ENCODE results near the gene MPG. TPM values are rescaled to one million over a fixed set of nuclear protein-coding genes. Genes with fewer than 3 reads are reported as not detected.

MPG gene
- polyA plus RNA-seq, 1 experiment: 117 TPM

GRCh38 chr16:100989-101388, 23.0 kb downstream of the MPG start:
- ChIA-PET POLR2A (no interaction called here), CTCF (no interaction called here)
- H3K36me3 ChIP-seq (ENCODE audit: control insufficient read depth, insufficient read depth, low read length): peaks cover 28% of the 10 kb centered on the region
- H3K4me3 ChIP-seq (ENCODE audit: low read depth, low read length): no peak overlapping the region
- TF ChIP-seq, protein P1, sequence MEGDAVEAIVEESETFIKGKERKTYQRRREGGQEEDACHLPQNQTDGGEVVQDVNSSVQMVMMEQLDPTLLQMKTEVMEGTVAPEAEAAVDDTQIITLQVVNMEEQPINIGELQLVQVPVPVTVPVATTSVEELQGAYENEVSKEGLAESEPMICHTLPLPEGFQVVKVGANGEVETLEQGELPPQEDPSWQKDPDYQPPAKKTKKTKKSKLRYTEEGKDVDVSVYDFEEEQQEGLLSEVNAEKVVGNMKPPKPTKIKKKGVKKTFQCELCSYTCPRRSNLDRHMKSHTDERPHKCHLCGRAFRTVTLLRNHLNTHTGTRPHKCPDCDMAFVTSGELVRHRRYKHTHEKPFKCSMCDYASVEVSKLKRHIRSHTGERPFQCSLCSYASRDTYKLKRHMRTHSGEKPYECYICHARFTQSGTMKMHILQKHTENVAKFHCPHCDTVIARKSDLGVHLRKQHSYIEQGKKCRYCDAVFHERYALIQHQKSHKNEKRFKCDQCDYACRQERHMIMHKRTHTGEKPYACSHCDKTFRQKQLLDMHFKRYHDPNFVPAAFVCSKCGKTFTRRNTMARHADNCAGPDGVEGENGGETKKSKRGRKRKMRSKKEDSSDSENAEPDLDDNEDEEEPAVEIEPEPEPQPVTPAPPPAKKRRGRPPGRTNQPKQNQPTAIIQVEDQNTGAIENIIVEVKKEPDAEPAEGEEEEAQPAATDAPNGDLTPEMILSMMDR (IDR thresholded peaks at IDR 0.05; ENCODE audit: insufficient read depth, low read depth, low read length): no peak
- DNase-seq (ENCODE audit: low read depth): no peak
- H3K27me3 ChIP-seq (ENCODE audit: control insufficient read depth, insufficient read depth, low read length): no peaks in the 10 kb centered on the region

- Histone ChIP-seq H3K4me3 (ENCODE audit: low read depth, low read length) (no peak overlapping the region), H3K27me3 (ENCODE audit: control insufficient read depth, insufficient read depth, low read length) (no peaks in the 10 kb centered on the region), H3K36me3 (ENCODE audit: control insufficient read depth, insufficient read depth, low read length) (peaks cover 27% of the 10 kb centered on the region)
- POLR2A ChIA-PET: no interaction called here
- TF ChIP-seq, protein P1 (IDR thresholded peaks at IDR 0.05; ENCODE audit: insufficient read depth, low read depth, low read length): no peak
- CTCF ChIA-PET: interaction anchor here (1.0 to 1.7 kb wide), 3 partner anchors 12 to 261 kb away, joined by 4 to 11 read pairs (median 8); no protein-coding TSS in a partner anchor
- no peak for DNase-seq (ENCODE audit: low read depth)
Observed at GRCh38 chr16:101586-101985, 23.6 kb downstream of the MPG start.

- H3K27me3 ChIP-seq (ENCODE audit: control insufficient read depth, insufficient read depth, low read length): no peaks in the 10 kb centered on the region
- ChIA-PET POLR2A (no interaction called here), CTCF (interaction anchor here (0.7 to 1.7 kb wide), 5 partner anchors 13 to 260 kb away, joined by 3 to 11 read pairs (median 6); no protein-coding TSS in a partner anchor)
- peaks cover 28% of the 10 kb centered on the region for H3K36me3 ChIP-seq (ENCODE audit: control insufficient read depth, insufficient read depth, low read length)
- TF ChIP-seq, protein P1 (IDR thresholded peaks at IDR 0.05; ENCODE audit: insufficient read depth, low read depth, low read length): no peak
- no peak for DNase-seq (ENCODE audit: low read depth)
- H3K4me3 ChIP-seq (ENCODE audit: low read depth, low read length): no peak overlapping the region
Observed at GRCh38 chr16:102060-102855, 24.2 kb downstream of the MPG start.

DNA sequence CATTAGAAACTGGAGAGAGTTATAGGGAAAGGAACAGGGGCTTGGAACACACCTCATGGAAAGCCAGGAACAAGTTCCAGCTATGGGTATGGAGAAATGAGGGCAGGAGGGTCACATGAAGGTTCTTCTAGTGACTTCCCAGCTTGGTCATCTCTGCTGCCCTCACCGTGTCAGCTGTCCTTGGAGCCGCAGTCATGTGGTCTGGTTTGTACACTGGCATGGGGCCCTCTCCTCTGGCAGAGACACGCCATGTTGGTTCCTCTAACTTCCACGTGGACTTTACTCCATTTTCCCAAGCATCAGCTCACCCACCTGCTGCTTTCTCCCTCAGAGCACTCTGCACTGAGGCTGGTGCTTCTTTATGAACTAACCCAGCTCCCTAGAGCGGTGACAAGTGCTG, 26.3 kb downstream of the MPG start:
- peaks cover 23% of the 10 kb centered on the region for H3K36me3 ChIP-seq (ENCODE audit: control insufficient read depth, insufficient read depth, low read length)
- POLR2A ChIA-PET: interaction anchor here (0.5 kb wide), 1 partner anchor 78 kb away, joined by 4 read pairs; no protein-coding TSS in a partner anchor
- no peak for DNase-seq (ENCODE audit: low read depth)
- H3K4me3 ChIP-seq (ENCODE audit: low read depth, low read length): no peak overlapping the region
- TF ChIP-seq, protein P1 (IDR thresholded peaks at IDR 0.05; ENCODE audit: insufficient read depth, low read depth, low read length): no peak
- CTCF ChIA-PET: interaction anchor here (0.7 to 5.9 kb wide), 8 partner anchors 7 to 258 kb away, joined by 3 to 67 read pairs (median 24); partner anchors contain the start of genes POLR3K, RHBDF1 and SNRNP25
- no peaks in the 10 kb centered on the region for H3K27me3 ChIP-seq (ENCODE audit: control insufficient read depth, insufficient read depth, low read length)

GRCh38 chr16:104928-105327, 26.9 kb downstream of the MPG start:
- CTCF ChIA-PET: interaction anchor here (0.8 to 5.9 kb wide), 9 partner anchors 8 to 257 kb away, joined by 3 to 67 read pairs (median 7); partner anchors contain the start of gene RHBDF1
- DNase-seq (ENCODE audit: low read depth): no peak
- POLR2A ChIA-PET: interaction anchor here (0.5 kb wide), 1 partner anchor 78 kb away, joined by 4 read pairs; no protein-coding TSS in a partner anchor
- peaks cover 23% of the 10 kb centered on the region for H3K36me3 ChIP-seq (ENCODE audit: control insufficient read depth, insufficient read depth, low read length)
- no peak overlapping the region for H3K4me3 ChIP-seq (ENCODE audit: low read depth, low read length)
- TF ChIP-seq, protein P1 (IDR thresholded peaks at IDR 0.05; ENCODE audit: insufficient read depth, low read depth, low read length): no peak
- no peaks in the 10 kb centered on the region for H3K27me3 ChIP-seq (ENCODE audit: control insufficient read depth, insufficient read depth, low read length)

Data from BJ (cell line).